HG02970 (cell line): ENCODE results near the gene ROBO1.
"Not testable (repeated sequence)": the region's sequence is repeated elsewhere in the genome, so short reads cannot be mapped to it uniquely, and the experiment has no call there.

Source experiments
- ATAC-seq: cut with Tn5 transposase; IDR thresholded peaks from one replicate; pipeline ENCODE4 v1.9.1; 2021; ENCODE audit warnings: mild to moderate bottlenecking, moderate library complexity, moderate number of reproducible peaks; ENCODE audit not compliant: unreplicated experiment, low FRiP score

ROBO1 gene

GRCh38 chr3:78690766-78691165 lies 1077.0 kb downstream of the ROBO1 start:
- no peak for ATAC-seq

GRCh38 chr3:78689378-78689777 lies 1078.4 kb downstream of the ROBO1 start:
- no peak for ATAC-seq

- no peak for ATAC-seq
These were observed 1080.3 kb downstream of the ROBO1 start for GRCh38 chr3:78687520-78687919.

GRCh38 chr3:78683284-78683683 lies 1084.5 kb downstream of the ROBO1 start:
- ATAC-seq = no peak

- ATAC-seq = not testable (repeated sequence)
These were observed 1092.5 kb downstream of the ROBO1 start for GRCh38 chr3:78675119-78675805.

GRCh38 chr3:78670746-78671145 lies 1097.1 kb downstream of the ROBO1 start:
- ATAC-seq = no peak

GRCh38 chr3:78670094-78670493 lies 1097.7 kb downstream of the ROBO1 start:
- ATAC-seq = no peak

- ATAC-seq = no peak
These were observed 1099.5 kb downstream of the ROBO1 start for GRCh38 chr3:78668302-78668701.

GRCh38 chr3:78666470-78666800 lies 1101.4 kb downstream of the ROBO1 start:
- ATAC-seq = no peak

GRCh38 chr3:78665776-78666469 lies 1101.9 kb downstream of the ROBO1 start:
- ATAC-seq = no peak

GRCh38 chr3:78665101-78665500 lies 1102.7 kb downstream of the ROBO1 start:
- ATAC-seq = no peak

GRCh38 chr3:78660957-78661356 lies 1106.8 kb downstream of the ROBO1 start:
- no peak for ATAC-seq

GRCh38 chr3:78659386-78659987 lies 1108.3 kb downstream of the ROBO1 start:
- no peak for ATAC-seq

GRCh38 chr3:78647726-78648125 lies 1120.1 kb downstream of the ROBO1 start:
- no peak for ATAC-seq

- peak; percentile 84 for ATAC-seq
These were observed 1122.0 kb downstream of the ROBO1 start for GRCh38 chr3:78645628-78646310.

- no peak for ATAC-seq
These were observed 1123.0 kb downstream of the ROBO1 start for GRCh38 chr3:78644847-78645246.

GRCh38 chr3:78642226-78643035 lies 1125.4 kb downstream of the ROBO1 start:
- ATAC-seq = no peak

GRCh38 chr3:78641703-78642102 lies 1126.1 kb downstream of the ROBO1 start:
- no peak for ATAC-seq

GRCh38 chr3:78634316-78634715 lies 1133.5 kb downstream of the ROBO1 start:
- ATAC-seq = no peak

- no peak for ATAC-seq
These were observed 1134.2 kb downstream of the ROBO1 start for GRCh38 chr3:78633626-78634025.
